ENCODE results near the gene ZNF462. TPM values are rescaled to one million over a fixed set of nuclear protein-coding genes. Genes with fewer than 3 reads are reported as not detected.

ZNF462 gene
- total RNA-seq, 2 donors from 2014 or later, result 28.9 to 29.3 TPM

GRCh38 chr9:107000218-107000617, 137.3 kb downstream of the ZNF462 start:
- H3K4me1 ChIP-seq, result no peaks in the 10 kb centered on the region
- no peaks in the 10 kb centered on the region for H3K9me3 ChIP-seq
- H3K9ac ChIP-seq (ENCODE audit: low read depth in 2 of 2, low read length in 2 of 2), result no peak overlapping the region
- no peak overlapping the region for H3K4me3 ChIP-seq
- H3K27ac ChIP-seq, result no peak overlapping the region
- DNase-seq, result no peak
- no peaks in the 10 kb centered on the region for H3K36me3 ChIP-seq
- TF ChIP-seq, protein P1, sequence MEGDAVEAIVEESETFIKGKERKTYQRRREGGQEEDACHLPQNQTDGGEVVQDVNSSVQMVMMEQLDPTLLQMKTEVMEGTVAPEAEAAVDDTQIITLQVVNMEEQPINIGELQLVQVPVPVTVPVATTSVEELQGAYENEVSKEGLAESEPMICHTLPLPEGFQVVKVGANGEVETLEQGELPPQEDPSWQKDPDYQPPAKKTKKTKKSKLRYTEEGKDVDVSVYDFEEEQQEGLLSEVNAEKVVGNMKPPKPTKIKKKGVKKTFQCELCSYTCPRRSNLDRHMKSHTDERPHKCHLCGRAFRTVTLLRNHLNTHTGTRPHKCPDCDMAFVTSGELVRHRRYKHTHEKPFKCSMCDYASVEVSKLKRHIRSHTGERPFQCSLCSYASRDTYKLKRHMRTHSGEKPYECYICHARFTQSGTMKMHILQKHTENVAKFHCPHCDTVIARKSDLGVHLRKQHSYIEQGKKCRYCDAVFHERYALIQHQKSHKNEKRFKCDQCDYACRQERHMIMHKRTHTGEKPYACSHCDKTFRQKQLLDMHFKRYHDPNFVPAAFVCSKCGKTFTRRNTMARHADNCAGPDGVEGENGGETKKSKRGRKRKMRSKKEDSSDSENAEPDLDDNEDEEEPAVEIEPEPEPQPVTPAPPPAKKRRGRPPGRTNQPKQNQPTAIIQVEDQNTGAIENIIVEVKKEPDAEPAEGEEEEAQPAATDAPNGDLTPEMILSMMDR (IDR thresholded peaks at IDR 0.05), result no peak
- intact Hi-C loops (cut with DNase I), result no loop called here
- no peaks in the 10 kb centered on the region for H3K27me3 ChIP-seq

GRCh38 chr9:107005201-107005600, 142.2 kb downstream of the ZNF462 start:
- no peaks in the 10 kb centered on the region for H3K36me3 ChIP-seq
- TF ChIP-seq, protein P1 (IDR thresholded peaks at IDR 0.05), result no peak
- no peak overlapping the region for H3K4me3 ChIP-seq
- no peak for DNase-seq
- no peak overlapping the region for H3K9ac ChIP-seq (ENCODE audit: low read depth in 2 of 2, low read length in 2 of 2)
- no peaks in the 10 kb centered on the region for H3K4me1 ChIP-seq
- no peaks in the 10 kb centered on the region for H3K27me3 ChIP-seq
- H3K27ac ChIP-seq, result no peak overlapping the region
- intact Hi-C loops (cut with DNase I), result no loop called here
- no peaks in the 10 kb centered on the region for H3K9me3 ChIP-seq

- Histone ChIP-seq H3K9me3 (no peaks in the 10 kb centered on the region), H3K27ac (no peak overlapping the region), H3K36me3 (peaks cover 6% of the 10 kb centered on the region)
Observed at GRCh38 chr9:107007402-107007801, 144.4 kb downstream of the ZNF462 start.

GRCh38 chr9:107008011-107008410, 145.0 kb downstream of the ZNF462 start:
- Histone ChIP-seq H3K4me3 (no peak overlapping the region), H3K36me3 (peaks cover 6% of the 10 kb centered on the region), H3K27ac (no peak overlapping the region), H3K4me1 (no peaks in the 10 kb centered on the region), H3K9ac (ENCODE audit: low read depth in 2 of 2, low read length in 2 of 2) (no peak overlapping the region), H3K27me3 (no peaks in the 10 kb centered on the region), H3K9me3 (no peaks in the 10 kb centered on the region)
- intact Hi-C loops (cut with DNase I), result no loop called here
- TF ChIP-seq, protein P1 (IDR thresholded peaks at IDR 0.05), result no peak
- DNase-seq, result no peak

More at GRCh38 chr9:107007402-107007801, 144.4 kb downstream of the ZNF462 start:
- no peak overlapping the region for H3K4me3 ChIP-seq
- H3K9ac ChIP-seq (ENCODE audit: low read depth in 2 of 2, low read length in 2 of 2), result no peak overlapping the region
- TF ChIP-seq, protein P1 (IDR thresholded peaks at IDR 0.05), result no peak
- H3K4me1 ChIP-seq, result no peaks in the 10 kb centered on the region
- H3K27me3 ChIP-seq, result no peaks in the 10 kb centered on the region
- DNase-seq, result no peak
- intact Hi-C loops (cut with DNase I), result no loop called here

DNA sequence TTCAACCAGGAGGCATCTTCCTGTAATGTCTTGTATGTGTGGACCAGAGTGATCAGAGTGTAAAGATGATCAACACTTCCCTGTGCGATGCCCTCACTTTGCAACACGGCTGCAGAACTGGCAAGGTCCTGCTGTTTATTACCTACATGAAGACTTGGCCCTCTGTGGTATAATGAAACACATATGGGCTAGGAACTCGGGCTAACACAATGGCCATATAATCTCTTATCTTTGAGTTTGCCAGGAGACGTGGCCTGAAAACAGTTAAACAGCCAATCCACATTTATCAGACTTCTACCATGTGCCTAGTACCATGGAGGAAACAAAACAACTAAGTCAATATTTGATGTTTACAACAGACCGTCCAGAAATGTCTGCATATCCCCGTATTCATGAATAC, 145.5 kb downstream of the ZNF462 start:
- H3K27me3 ChIP-seq, result no peaks in the 10 kb centered on the region
- H3K4me3 ChIP-seq, result no peak overlapping the region
- no peak overlapping the region for H3K9ac ChIP-seq (ENCODE audit: low read depth in 2 of 2, low read length in 2 of 2)
- H3K4me1 ChIP-seq, result no peaks in the 10 kb centered on the region
- TF ChIP-seq, protein P1 (IDR thresholded peaks at IDR 0.05), result no peak
- no peaks in the 10 kb centered on the region for H3K9me3 ChIP-seq
- DNase-seq, result no peak
- H3K36me3 ChIP-seq, result peaks cover 6% of the 10 kb centered on the region
- H3K27ac ChIP-seq, result no peak overlapping the region
- intact Hi-C loops (cut with DNase I), result no loop called here

GRCh38 chr9:107016383-107016782, 153.4 kb downstream of the ZNF462 start:
- no peaks in the 10 kb centered on the region for H3K9me3 ChIP-seq
- intact Hi-C loops (cut with DNase I), result no loop called here
- no peaks in the 10 kb centered on the region for H3K4me1 ChIP-seq
- no peak overlapping the region for H3K27ac ChIP-seq
- H3K4me3 ChIP-seq, result no peak overlapping the region
- TF ChIP-seq, protein P1 (IDR thresholded peaks at IDR 0.05), result no peak
- no peaks in the 10 kb centered on the region for H3K27me3 ChIP-seq
- H3K36me3 ChIP-seq, result peaks cover 3% of the 10 kb centered on the region
- no peak overlapping the region for H3K9ac ChIP-seq (ENCODE audit: low read depth in 2 of 2, low read length in 2 of 2)
- no peak for DNase-seq

All from colonic mucosa (tissue), 4 donors.